IPS-20b (cell line): Measurements from ENCODE around the gene CPLX3.

Experiments used
- H3K27ac ChIP-seq: one replicate; pipeline ENCODE4 v1.5.1; 2013; ENCODE audit warnings: low read length
- H3K27me3 ChIP-seq: 2 replicates; pipeline ENCODE4 v1.6.1; 2013; ENCODE audit warnings: mild to moderate bottlenecking, low read length, inconsistent platforms; ENCODE audit not compliant: insufficient read depth
- H3K36me3 ChIP-seq: 2 replicates; pipeline ENCODE4 v1.6.1; 2013; ENCODE audit warnings: low read depth, mild to moderate bottlenecking, inconsistent platforms, low read length, moderate library complexity; ENCODE audit not compliant: insufficient read depth
- H3K4me1 ChIP-seq: 2 replicates; pipeline ENCODE4 v1.6.1; 2013; ENCODE audit warnings: mild to moderate bottlenecking, control low read depth, inconsistent platforms, low read length, moderate library complexity; ENCODE audit not compliant: insufficient read depth
- H3K4me3 ChIP-seq: 2 replicates; pipeline ENCODE4 v1.5.1; 2013; ENCODE audit warnings: mild to moderate bottlenecking, low read length, inconsistent platforms
- H3K9ac ChIP-seq: 2 replicates; pipeline ENCODE4 v1.6.1; 2013; ENCODE audit warnings: low read depth, mild to moderate bottlenecking, inconsistent platforms, low read length, moderate library complexity
- H3K9me3 ChIP-seq: 2 replicates; pipeline ENCODE4 v1.6.1; 2013; ENCODE audit warnings: mild to moderate bottlenecking, low read depth, low read length, inconsistent platforms; ENCODE audit not compliant: insufficient read depth

Gene CPLX3

DNA sequence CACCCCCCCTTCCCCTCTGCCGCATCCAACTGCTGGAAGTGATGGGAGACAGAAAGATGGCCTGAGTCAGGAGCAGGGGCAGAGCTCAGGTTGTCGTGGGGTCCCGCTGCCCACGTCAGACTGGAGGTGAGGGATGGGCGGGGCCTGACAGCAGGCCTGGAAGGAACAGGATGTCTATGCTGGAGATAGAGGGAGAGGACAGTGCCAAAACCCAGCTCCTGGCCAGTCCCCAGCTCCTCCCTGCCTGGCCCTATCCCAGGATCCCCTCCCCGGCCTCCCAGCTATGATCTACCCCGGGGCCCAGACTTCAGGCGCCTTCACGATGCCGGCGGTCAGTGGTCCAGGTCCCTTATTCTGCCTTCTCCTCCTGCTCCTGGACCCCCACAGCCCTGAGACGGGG lies 13.9 kb upstream of the CPLX3 start, which contains the start of gene LMAN1L:
LMAN1L (plus strand) TSS at position 303 of the 400 bp plus-strand sequence; CDS start at position 323, 20 bp downstream.
- Histone ChIP-seq H3K4me3 (no peak within 1 kb of the TSS), H3K27me3 (no peaks in the 10 kb centered on the region), H3K36me3 (no peaks in the 10 kb centered on the region), H3K9ac (no peak within 1 kb of the TSS), H3K27ac (no peak within 1 kb of the TSS), H3K4me1 (peaks cover 6% of the 10 kb centered on the region; the same call in 1 of the 2 replicates), H3K9me3 (no peaks in the 10 kb centered on the region)

DNA sequence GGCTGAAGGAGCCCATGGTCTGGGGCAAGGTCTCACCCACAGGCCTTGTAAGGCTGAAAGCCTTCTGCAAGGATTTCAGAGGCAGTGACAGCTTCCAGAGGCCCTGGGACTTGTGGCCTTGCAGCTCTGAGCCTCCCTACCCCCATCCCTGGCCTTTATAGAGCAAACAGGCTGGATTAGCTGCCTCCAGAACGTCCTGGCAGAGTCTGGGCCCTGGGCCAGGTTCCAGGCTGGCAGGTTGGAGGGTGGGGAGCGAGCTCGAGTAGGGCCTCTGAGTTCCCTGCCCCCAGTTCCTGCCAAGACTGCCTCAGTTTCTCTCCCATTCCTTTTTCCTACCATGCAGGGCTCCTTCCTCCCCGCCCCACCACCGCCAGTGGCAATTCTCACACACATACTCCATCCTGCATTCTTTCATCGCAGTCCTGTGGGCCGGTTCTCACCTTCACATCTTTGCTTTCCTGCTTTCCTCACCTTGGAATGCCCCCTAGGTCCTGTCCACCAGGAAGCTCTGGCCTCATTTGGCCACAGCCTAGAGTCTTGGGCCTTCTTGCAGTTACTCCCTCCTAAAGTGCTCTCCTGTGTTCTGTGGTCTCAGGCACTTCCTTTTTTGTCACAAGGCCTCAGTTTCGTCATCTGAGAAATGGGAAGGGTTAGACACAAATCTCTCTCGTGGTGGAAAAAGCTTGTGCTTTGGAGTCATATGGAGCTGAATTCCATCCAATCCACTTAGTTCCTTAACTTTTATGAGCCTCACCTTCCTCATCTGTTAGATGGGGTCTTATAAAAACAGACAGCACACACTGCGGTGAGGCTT lies 11.1 kb upstream of the CPLX3 start:
- Histone ChIP-seq H3K4me3 (no peak overlapping the region), H3K27ac (no peak overlapping the region), H3K36me3 (no peaks in the 10 kb centered on the region), H3K27me3 (no peaks in the 10 kb centered on the region), H3K9me3 (no peaks in the 10 kb centered on the region), H3K9ac (no peak overlapping the region), H3K4me1 (0 out of 2 replicates have a peak, but pooled peaks cover 3% of the 10 kb centered on the region)

DNA sequence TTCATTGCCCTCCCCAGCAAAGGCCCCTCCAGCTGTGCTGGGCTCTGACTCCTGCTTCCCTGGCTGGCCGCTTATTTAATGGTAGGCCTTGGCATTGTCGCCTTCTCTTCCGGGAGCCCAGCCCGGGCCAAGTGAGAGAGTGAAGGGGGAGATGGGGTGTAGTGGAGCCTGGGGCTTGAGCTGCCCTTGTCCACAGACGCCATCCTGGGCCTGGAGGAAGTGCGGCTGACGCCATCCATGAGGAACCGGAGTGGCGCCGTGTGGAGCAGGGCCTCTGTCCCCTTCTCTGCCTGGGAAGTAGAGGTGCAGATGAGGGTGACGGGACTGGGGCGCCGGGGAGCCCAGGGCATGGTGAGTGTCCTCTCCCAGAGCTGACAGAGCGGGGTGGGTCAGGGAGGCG lies 10.5 kb upstream of the CPLX3 start:
- Histone ChIP-seq H3K9me3 (no peaks in the 10 kb centered on the region), H3K36me3 (no peaks in the 10 kb centered on the region), H3K4me1 (peaks cover 3% of the 10 kb centered on the region; the same call in 1 of the 2 replicates), H3K27ac (no peak overlapping the region), H3K4me3 (no peak overlapping the region), H3K27me3 (no peaks in the 10 kb centered on the region), H3K9ac (no peak overlapping the region)

DNA sequence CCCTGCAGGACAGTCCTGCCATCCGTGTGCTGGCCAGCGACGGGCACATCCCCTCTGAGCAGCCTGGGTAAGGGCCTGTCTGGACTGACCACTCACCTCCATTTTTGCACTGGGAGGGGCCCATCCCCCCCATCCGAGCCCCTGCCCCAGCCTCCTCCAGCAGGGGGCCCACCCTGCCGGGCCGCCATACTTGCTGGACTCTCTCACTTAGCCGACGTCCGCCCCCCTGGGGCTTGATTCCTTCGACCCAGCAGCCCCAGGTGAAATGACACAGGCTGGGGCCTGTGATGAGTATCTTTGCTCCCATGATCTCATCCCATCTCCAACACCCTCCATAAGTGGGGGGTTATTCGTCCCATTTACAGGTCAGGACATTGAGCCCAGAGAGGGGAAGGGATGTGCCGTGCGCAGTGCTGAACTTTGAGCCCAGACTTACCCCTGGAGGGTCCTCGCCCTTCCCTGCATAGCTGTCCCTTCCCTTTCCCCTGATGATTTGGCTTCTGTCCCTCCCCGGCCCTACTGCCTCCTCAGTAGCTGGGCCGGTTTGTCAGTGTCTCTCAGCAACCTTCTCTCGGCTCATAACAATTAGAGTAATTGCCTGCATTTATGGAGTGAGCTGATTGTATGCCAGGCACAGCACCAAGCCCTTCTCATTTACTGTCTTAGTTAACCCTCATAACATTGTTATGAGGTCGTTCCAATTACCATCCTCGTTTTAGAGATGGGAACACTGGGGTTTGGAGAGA lies 9.6 kb upstream of the CPLX3 start:
- Histone ChIP-seq H3K4me1 (peaks cover 3% of the 10 kb centered on the region; the same call in 1 of the 2 replicates), H3K9ac (no peak overlapping the region), H3K27me3 (no peaks in the 10 kb centered on the region), H3K4me3 (no peak overlapping the region), H3K27ac (no peak overlapping the region), H3K9me3 (no peaks in the 10 kb centered on the region), H3K36me3 (no peaks in the 10 kb centered on the region)

DNA sequence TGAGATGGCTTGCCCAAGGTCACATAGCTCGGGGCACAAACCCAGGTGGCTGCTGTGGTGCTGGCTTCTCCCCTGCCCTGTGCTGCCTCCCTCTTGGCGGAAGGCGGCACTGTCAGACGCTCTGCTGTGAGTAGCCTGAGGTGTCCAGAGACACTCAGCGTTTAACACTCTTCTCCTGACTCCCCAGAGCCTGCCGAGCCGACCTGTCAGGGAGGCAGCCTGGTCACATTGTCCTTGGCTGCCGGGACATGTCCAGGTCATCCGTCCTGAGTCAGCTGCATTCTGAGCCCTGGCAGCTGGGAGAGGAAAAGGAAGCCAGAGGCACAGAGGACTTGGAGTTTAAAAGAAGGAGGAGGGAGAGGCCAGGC lies 9.1 kb upstream of the CPLX3 start:
- H3K4me3 ChIP-seq: no peak overlapping the region
- no peaks in the 10 kb centered on the region for H3K36me3 ChIP-seq
- H3K9ac ChIP-seq: no peak overlapping the region
- peaks cover 3% of the 10 kb centered on the region; the same call in 1 of the 2 replicates for H3K4me1 ChIP-seq
- no peak overlapping the region for H3K27ac ChIP-seq
- H3K27me3 ChIP-seq: no peaks in the 10 kb centered on the region
- no peaks in the 10 kb centered on the region for H3K9me3 ChIP-seq

DNA sequence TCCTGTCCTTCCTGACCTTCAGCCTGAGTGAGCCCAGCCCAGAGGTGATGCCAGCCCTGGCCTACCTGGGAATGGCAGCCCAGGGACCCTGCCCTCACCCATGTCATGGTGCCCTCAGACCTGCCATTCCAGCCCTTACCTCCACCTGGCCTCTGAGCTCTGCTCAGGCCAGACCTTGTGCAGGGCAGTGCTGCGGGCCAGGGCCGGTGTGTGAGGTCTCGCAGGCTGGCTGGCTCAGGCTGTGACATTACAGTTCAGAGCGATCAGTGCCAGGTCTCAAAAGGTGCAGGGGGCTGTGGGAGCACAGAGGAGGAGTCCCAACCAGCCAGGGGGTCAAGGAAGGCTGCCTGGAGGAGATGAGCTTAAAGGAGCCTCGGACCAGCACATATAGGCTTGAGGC lies 6.4 kb upstream of the CPLX3 start:
- Histone ChIP-seq H3K4me3 (no peak overlapping the region), H3K9ac (no peak overlapping the region), H3K27me3 (peaks cover 15% of the 10 kb centered on the region), H3K36me3 (no peaks in the 10 kb centered on the region), H3K27ac (no peak overlapping the region), H3K4me1 (peaks cover 3% of the 10 kb centered on the region; the same call in 1 of the 2 replicates), H3K9me3 (no peaks in the 10 kb centered on the region)

DNA sequence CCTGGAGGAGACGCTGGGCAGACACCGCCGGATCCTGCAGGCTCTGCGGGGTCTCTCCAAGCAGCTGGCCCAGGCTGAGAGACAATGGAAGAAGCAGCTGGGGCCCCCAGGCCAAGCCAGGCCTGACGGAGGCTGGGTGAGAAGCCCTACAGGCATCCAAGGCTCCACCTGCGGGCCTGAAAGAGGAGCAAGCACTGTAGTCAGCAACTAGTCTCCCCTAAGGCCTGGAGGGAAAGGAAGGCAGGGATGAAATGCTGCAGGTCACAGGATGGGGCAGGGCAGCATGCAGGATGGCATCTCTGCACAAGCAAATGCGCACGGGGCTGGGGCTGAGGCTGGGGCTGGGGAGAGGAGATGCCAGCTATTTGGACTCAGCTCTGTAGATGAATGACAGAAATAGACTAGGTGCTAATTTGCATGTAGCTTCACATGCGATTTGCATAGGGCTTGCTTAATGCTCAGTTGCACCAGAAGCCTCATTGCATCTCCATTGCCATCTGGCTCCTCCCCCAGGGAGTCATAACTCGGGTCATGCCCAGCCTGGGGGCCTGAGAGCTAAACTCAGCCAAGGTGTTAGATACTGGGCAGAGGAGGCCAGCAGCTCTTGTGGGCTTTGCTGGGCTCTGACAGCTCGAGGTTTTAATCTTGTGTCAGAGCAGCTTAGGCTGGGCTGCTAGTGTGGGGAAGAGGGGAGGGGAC lies 5.2 kb upstream of the CPLX3 start:
- H3K4me3 ChIP-seq: no peak overlapping the region
- peaks cover 3% of the 10 kb centered on the region; the same call in 1 of the 2 replicates for H3K4me1 ChIP-seq
- H3K27me3 ChIP-seq: peaks cover 27% of the 10 kb centered on the region
- H3K9ac ChIP-seq: no peak overlapping the region
- H3K36me3 ChIP-seq: no peaks in the 10 kb centered on the region
- no peak overlapping the region for H3K27ac ChIP-seq
- H3K9me3 ChIP-seq: no peaks in the 10 kb centered on the region

DNA sequence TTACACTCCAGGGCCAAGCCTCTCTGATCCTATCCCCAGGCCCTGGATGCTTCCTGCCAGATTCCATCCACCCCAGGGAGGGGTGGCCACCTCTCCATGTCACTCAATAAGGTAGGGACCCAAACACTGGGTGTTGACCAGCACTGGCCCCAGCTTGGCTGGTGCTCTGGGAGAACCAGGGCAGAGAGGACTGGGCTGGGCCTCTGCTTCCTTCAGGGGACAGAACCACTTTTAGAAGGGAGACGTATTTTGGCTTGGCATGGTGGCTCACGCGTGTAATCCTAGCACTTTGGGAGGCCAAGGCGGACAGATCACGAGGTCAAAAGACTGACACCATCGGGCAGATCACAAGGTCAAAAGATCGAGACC lies 4.7 kb upstream of the CPLX3 start:
- Histone ChIP-seq H3K9ac (no peak overlapping the region), H3K27me3 (peaks cover 31% of the 10 kb centered on the region), H3K4me1 (peaks cover 3% of the 10 kb centered on the region; the same call in 1 of the 2 replicates), H3K27ac (no peak overlapping the region), H3K36me3 (no peaks in the 10 kb centered on the region), H3K9me3 (no peaks in the 10 kb centered on the region), H3K4me3 (no peak overlapping the region)

DNA sequence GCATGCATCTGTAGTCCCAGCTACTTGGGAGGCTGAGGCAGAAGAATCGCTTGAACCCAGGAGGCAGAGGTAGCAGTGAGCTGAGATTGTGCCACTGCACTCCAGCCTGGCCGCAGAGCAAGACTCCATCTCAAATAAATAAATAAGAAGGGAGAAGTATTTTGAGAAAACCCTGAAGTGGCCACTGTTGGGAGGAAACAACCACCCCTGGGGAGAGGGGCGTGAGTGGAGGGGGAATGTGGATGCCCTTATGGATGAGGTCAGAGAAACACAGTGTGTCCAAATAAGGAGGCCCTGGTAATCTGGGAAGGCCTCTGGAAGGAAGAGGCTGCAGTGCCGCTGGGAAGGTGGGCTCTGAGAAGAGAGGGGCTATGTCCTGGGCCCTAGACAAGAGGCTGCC lies 4.2 kb upstream of the CPLX3 start:
- H3K4me3 ChIP-seq: no peak overlapping the region
- H3K9me3 ChIP-seq: no peaks in the 10 kb centered on the region
- no peak overlapping the region for H3K27ac ChIP-seq
- peaks cover 36% of the 10 kb centered on the region for H3K27me3 ChIP-seq
- no peaks in the 10 kb centered on the region; the same call in 1 of the 2 replicates for H3K4me1 ChIP-seq
- H3K36me3 ChIP-seq: no peaks in the 10 kb centered on the region
- no peak overlapping the region for H3K9ac ChIP-seq

DNA sequence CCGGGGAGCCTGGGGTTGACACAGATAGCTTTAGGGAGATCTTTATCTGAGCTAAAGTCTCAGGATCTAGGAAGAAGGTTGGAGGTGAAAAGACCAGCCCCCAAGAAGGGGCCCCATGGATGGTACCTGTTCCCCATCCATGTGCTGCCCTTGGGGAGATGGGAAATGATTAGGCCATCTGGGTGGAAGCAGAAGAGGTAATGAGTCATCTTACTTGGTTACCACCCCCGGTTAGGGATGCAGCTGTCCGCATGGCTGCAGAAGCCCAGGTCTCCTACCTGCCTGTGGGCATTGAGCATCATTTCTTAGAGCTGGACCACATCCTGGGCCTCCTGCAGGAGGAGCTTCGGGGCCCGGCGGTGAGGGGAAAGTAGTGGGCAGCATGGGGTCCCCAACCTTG lies 3.1 kb upstream of the CPLX3 start:
- peaks cover 47% of the 10 kb centered on the region for H3K27me3 ChIP-seq
- H3K4me1 ChIP-seq: no peaks in the 10 kb centered on the region; the same call in 1 of the 2 replicates
- no peaks in the 10 kb centered on the region for H3K36me3 ChIP-seq
- H3K4me3 ChIP-seq: no peak overlapping the region
- H3K27ac ChIP-seq: no peak overlapping the region
- H3K9me3 ChIP-seq: no peaks in the 10 kb centered on the region
- H3K9ac ChIP-seq: no peak overlapping the region

DNA sequence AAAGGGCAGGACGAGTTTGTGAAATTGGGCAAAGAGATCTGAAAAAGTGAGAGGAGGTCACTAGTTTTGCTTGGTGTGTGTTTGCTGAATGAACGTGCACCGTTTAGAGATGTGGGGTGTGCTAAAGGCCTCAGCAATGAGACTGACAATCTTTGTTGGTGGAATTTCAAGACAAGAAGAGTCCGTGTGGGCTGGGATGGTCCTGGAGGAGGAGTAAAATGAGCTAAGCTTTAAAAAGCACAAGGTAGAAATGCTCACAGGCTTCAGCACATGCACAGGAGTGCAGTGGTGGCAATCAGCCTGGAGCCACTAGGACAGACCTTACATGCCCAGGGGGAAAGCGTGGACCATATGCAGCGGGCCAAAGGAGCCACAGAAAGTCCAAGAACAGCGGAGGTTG lies 1.5 kb upstream of the CPLX3 start:
- Histone ChIP-seq H3K27me3 (peaks cover 55% of the 10 kb centered on the region), H3K27ac (no peak overlapping the region), H3K9me3 (no peaks in the 10 kb centered on the region), H3K4me1 (no peaks in the 10 kb centered on the region; the same call in 1 of the 2 replicates), H3K9ac (no peak overlapping the region), H3K36me3 (no peaks in the 10 kb centered on the region), H3K4me3 (no peak overlapping the region)
